CD4-positive, alpha-beta T cell (primary cell): ENCODE results near the gene MRPS5. TPM values are rescaled to one million over a fixed set of nuclear protein-coding genes. Genes with fewer than 3 reads are reported as not detected.

Source experiments
- ATAC-seq: fragments of 200-7000 bp; cut with Tn5 transposase; one replicate; pipeline ENCODE4 v1.10.0; 2022; ENCODE audit warnings: mild to moderate bottlenecking; ENCODE audit not compliant: poor library complexity
- CTCF ChIA-PET: fragments of 350-600 bp; sonication (Branson Sonifier 250); formaldehyde crosslinking; loops from one replicate; lab custom pipeline; 2021; ENCODE audit warnings: antibody characterized with exemption, inconsistent platforms; lab: Charles Lee
- POLR2A ChIA-PET: fragments of 350-600 bp; sonication (Branson Sonifier 250); formaldehyde crosslinking; loops from one replicate; lab custom pipeline; 2021; ENCODE audit warnings: antibody characterized with exemption, inconsistent platforms; lab: Charles Lee
- DNase-seq, 14 experiments: peaks; one replicate each; pipeline ENCODE4 v3.0.0-alpha.2; 2013 to 2020; ENCODE audit warnings: mixed read lengths in 2 of 14
- H3K27ac ChIP-seq, 2 donors: one replicate each; pipeline versions ENCODE4 v1.5.1 to v1.7.0; 2013; ENCODE audit warnings: low read length in 2 of 2, low read depth in 1 of 2, mild to moderate bottlenecking in 1 of 2
- H3K27me3 ChIP-seq, 2 experiments: 1 replicate in 1 of 2; 2 replicates in 1 of 2; pipeline versions ENCODE4 v1.6.1 to v1.7.0; 2013; ENCODE audit warnings: low read length in 2 of 2, control low read depth in 1 of 2, mild to moderate bottlenecking in 1 of 2, moderate library complexity in 1 of 2; ENCODE audit not compliant: insufficient read depth in 2 of 2, control insufficient read depth in 1 of 2
- H3K36me3 ChIP-seq: one replicate; pipeline ENCODE4 v1.6.1; 2013; ENCODE audit warnings: low read length, control low read depth; ENCODE audit not compliant: insufficient read depth
- H3K4me1 ChIP-seq: one replicate; pipeline ENCODE4 v1.6.1; 2013; ENCODE audit warnings: low read length, control low read depth; ENCODE audit not compliant: insufficient read depth
- H3K4me3 ChIP-seq: one replicate; pipeline ENCODE4 v1.5.1; 2013; ENCODE audit warnings: mild to moderate bottlenecking, low read length, moderate library complexity
- H3K9me3 ChIP-seq, 2 experiments: 1 replicate in 1 of 2; 2 replicates in 1 of 2; pipeline versions ENCODE4 v1.6.1 to v1.7.0; 2013; ENCODE audit warnings: low read length in 2 of 2, mild to moderate bottlenecking in 2 of 2, control low read depth in 1 of 2, moderate library complexity in 1 of 2; ENCODE audit not compliant: control insufficient read depth in 1 of 2, insufficient read depth in 1 of 2
- H3K27ac Mint-ChIP-seq: one replicate; pipeline ENCODE4 v1.8.0; 2020; ENCODE audit warnings: mixed read lengths
- H3K27me3 Mint-ChIP-seq: one replicate; pipeline ENCODE4 v1.8.0; 2021; ENCODE audit warnings: mixed read lengths
- H3K36me3 Mint-ChIP-seq: one replicate; pipeline ENCODE4 v1.8.0; 2021; ENCODE audit warnings: low read depth, mixed read lengths
- H3K4me1 Mint-ChIP-seq: one replicate; pipeline ENCODE4 v1.8.0; 2021; ENCODE audit warnings: low read depth, mixed read lengths
- H3K4me3 Mint-ChIP-seq: one replicate; pipeline ENCODE4 v1.8.0; 2020; ENCODE audit warnings: mild to moderate bottlenecking, mixed read lengths
- H3K9me3 Mint-ChIP-seq: one replicate; pipeline ENCODE4 v1.8.0; 2020; ENCODE audit warnings: mixed read lengths
- intact Hi-C, 2 experiments: fragments of 100-400 bp; cut with DNase I in 1 of 2; cut with micrococcal nuclease in 1 of 2; formaldehyde crosslinking; loops; one replicate each; pipeline versions ENCODE4 v1.15.1 to v1.9.0; 2023 to 2025; cut with DNase I, micrococcal nuclease
- total RNA-seq, 174 experiments: library from RNA in 2 of 174; stranded (reverse) in 2 of 174; gene quantifications; one replicate each; pipeline ENCODE4 v1.2.3 and lab custom pipeline; 2021 to 2026
- TF ChIP-seq, protein P1 (sequence below): fragments of 200-600 bp; IDR thresholded peaks from one replicate; pipeline ENCODE4 v1.8.0; 2022; ENCODE audit warnings: antibody characterized with exemption, mild to moderate bottlenecking

MRPS5 gene
- total RNA-seq, 2 experiments from 2014 or later, result 15.3 to 16.3 TPM

GRCh38 chr2:95158891-95159619, 37.4 kb upstream of the MRPS5 start:
- Mint-ChIP-seq H3K36me3 (peaks cover 49% of the 10 kb centered on the region), H3K27me3 (no peaks in the 10 kb centered on the region), H3K27ac (peak overlapping the region; percentile 76), H3K4me3 (peak overlapping the region; percentile 83), H3K9me3 (peaks cover 7% of the 10 kb centered on the region), H3K4me1 (peaks cover 21% of the 10 kb centered on the region)
- Histone ChIP-seq H3K27me3 (no peaks in the 10 kb centered on the region), H3K4me3 (peak overlapping the region; percentile 95), H3K36me3 (peaks cover 15% of the 10 kb centered on the region), H3K4me1 (peaks cover 21% of the 10 kb centered on the region), H3K9me3 (peaks cover 10 to 11% of the 10 kb centered on the region in 2 experiments), H3K27ac (peak overlapping the region; percentile 33 to 62)
- intact Hi-C loops, result loop anchor here (1.0 to 5.0 kb wide), 3 partner anchors 37 to 82 kb away; partner anchors contain the start of gene MRPS5 (in 1 of the 2)
- CTCF ChIA-PET, result interaction anchor here (1.4 kb wide), 1 partner anchor 38 kb away, joined by 5 read pairs; the partner anchor contains the start of gene MRPS5
- TF ChIP-seq, protein P1, sequence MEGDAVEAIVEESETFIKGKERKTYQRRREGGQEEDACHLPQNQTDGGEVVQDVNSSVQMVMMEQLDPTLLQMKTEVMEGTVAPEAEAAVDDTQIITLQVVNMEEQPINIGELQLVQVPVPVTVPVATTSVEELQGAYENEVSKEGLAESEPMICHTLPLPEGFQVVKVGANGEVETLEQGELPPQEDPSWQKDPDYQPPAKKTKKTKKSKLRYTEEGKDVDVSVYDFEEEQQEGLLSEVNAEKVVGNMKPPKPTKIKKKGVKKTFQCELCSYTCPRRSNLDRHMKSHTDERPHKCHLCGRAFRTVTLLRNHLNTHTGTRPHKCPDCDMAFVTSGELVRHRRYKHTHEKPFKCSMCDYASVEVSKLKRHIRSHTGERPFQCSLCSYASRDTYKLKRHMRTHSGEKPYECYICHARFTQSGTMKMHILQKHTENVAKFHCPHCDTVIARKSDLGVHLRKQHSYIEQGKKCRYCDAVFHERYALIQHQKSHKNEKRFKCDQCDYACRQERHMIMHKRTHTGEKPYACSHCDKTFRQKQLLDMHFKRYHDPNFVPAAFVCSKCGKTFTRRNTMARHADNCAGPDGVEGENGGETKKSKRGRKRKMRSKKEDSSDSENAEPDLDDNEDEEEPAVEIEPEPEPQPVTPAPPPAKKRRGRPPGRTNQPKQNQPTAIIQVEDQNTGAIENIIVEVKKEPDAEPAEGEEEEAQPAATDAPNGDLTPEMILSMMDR, result no peak
- DNase-seq (peak in 6 of 14 experiments; percentile 11 to 44 (median 16)), ATAC-seq (peak; percentile 58)
- POLR2A ChIA-PET, result interaction anchor here (1.0 to 3.8 kb wide), 11 partner anchors 11 to 244 kb away, joined by 3 to 46 read pairs (median 5); partner anchors contain the start of genes FAHD2A, MAL and MRPS5

- Histone ChIP-seq H3K4me1 (peaks cover 21% of the 10 kb centered on the region), H3K27me3 (no peaks in the 10 kb centered on the region), H3K36me3 (peaks cover 18% of the 10 kb centered on the region), H3K9me3 (peaks cover 10 to 18% of the 10 kb centered on the region in 2 experiments), H3K4me3 (peak overlapping the region; percentile 95), H3K27ac (no peak overlapping the region)
- H3K9me3 Mint-ChIP-seq, result peaks cover 10% of the 10 kb centered on the region
- H3K27ac Mint-ChIP-seq, result peak overlapping the region; percentile 76
- peaks cover 56% of the 10 kb centered on the region for H3K36me3 Mint-ChIP-seq
- DNase-seq (no peak), ATAC-seq (no peak)
- H3K27me3 Mint-ChIP-seq, result no peaks in the 10 kb centered on the region
- TF ChIP-seq, protein P1, result no peak
- intact Hi-C loops, result loop anchor here (5.0 kb wide), 2 partner anchors 36 to 81 kb away; partner anchors contain the start of gene MRPS5 (in 1 of the 2)
- ChIA-PET CTCF (no interaction called here), POLR2A (interaction anchor here (1.2 to 3.8 kb wide), 6 partner anchors 37 to 136 kb away, joined by 3 to 46 read pairs (median 10); partner anchors contain the start of genes MAL and MRPS5)
- H3K4me3 Mint-ChIP-seq, result peak overlapping the region; percentile 83
- H3K4me1 Mint-ChIP-seq, result peaks cover 20% of the 10 kb centered on the region
These were observed 36.8 kb upstream of the MRPS5 start for GRCh38 chr2:95158441-95158840.

DNA sequence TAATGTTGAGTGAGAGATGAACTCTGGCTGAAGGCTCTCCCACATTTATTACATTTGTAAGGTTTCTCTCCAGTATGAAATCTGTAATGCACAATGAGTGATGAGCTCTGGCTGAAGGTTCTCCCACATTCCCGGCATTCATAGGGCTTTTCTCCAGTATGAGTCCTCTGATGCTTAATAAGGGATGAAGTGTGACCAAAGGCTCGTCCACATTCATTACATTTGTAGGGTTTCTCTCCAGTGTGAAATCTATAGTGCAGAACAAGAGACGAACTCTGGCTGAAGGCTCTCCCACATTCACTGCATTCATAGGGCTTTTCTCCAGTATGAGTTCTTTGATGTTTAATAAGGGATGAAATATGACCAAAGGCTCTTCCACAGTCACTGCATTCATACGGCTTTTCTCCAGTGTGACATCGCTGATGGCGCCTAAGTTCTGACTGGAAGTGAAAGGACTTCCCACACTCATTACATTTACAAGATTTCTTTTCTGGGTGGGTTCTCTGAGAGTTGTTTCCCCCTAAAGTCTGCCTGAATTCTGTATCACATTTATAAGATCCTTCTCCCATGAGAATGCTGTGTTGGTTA, 27.9 kb upstream of the MRPS5 start:
- no peaks in the 10 kb centered on the region for H3K27me3 Mint-ChIP-seq
- no peak overlapping the region for H3K27ac Mint-ChIP-seq
- CTCF ChIA-PET, result no interaction called here
- Histone ChIP-seq H3K4me3 (no peak overlapping the region), H3K27me3 (no peaks in the 10 kb centered on the region), H3K9me3 (peaks cover 37 to 100% of the 10 kb centered on the region in 2 experiments), H3K36me3 (peaks cover 37% of the 10 kb centered on the region), H3K4me1 (no peaks in the 10 kb centered on the region), H3K27ac (no peak overlapping the region)
- H3K9me3 Mint-ChIP-seq, result peaks cover 32% of the 10 kb centered on the region
- peaks cover 97% of the 10 kb centered on the region for H3K36me3 Mint-ChIP-seq
- no peak for DNase-seq
- H3K4me3 Mint-ChIP-seq, result no peak overlapping the region
- no peak for ATAC-seq
- intact Hi-C loops, result no loop called here
- H3K4me1 Mint-ChIP-seq, result no peaks in the 10 kb centered on the region
- TF ChIP-seq, protein P1, result no peak
- POLR2A ChIA-PET, result no interaction called here
